H1 (cell line): ENCODE measurements around the gene RHCG. TPM values are rescaled to one million over a fixed set of nuclear protein-coding genes. Genes with fewer than 3 reads are reported as not detected.

Source experiments
- CTCF ChIA-PET: fragments of 300-600 bp; sonication (Branson Sonifier 250); formaldehyde crosslinking; loops from one replicate; lab custom pipeline; 2021; ENCODE audit not compliant: partially characterized antibody; lab: Charles Lee
- POLR2A ChIA-PET: fragments of 300-600 bp; sonication (Branson Sonifier 250); formaldehyde crosslinking; loops from one replicate; lab custom pipeline; 2021; ENCODE audit warnings: inconsistent platforms; ENCODE audit not compliant: partially characterized antibody; lab: Charles Lee
- DNase-seq, 2 experiments: peaks; one replicate each; pipeline versions ENCODE4 v3.0.0 to v3.0.0-alpha.2; 2010 to 2022; ENCODE audit warnings: low spot score in 2 of 2, low read depth in 1 of 2, mixed read lengths in 1 of 2
- FAIRE-seq: peaks from 2 replicates; lab custom pipeline; 2011; peaks lifted over from hg19 to GRCh38; lab: Jason Lieb, UNC
- H2AFZ ChIP-seq: 2 replicates; pipeline ENCODE4 v1.8.1; 2012; ENCODE audit warnings: low read length, inconsistent platforms
- H2AK5ac ChIP-seq: 2 replicates; pipeline ENCODE4 v1.6.1; 2013; ENCODE audit warnings: low read depth, low read length
- H2BK120ac ChIP-seq: replicated peaks from 2 replicates; pipeline ENCODE3; 2013; ENCODE audit warnings: low read depth, low read length, inconsistent platforms
- H2BK12ac ChIP-seq: 2 replicates; pipeline ENCODE4 v1.6.1; 2013; ENCODE audit warnings: low read depth, low read length
- H2BK15ac ChIP-seq: 2 replicates; pipeline ENCODE4 v1.6.1; 2013; ENCODE audit warnings: low read length
- H2BK20ac ChIP-seq: 2 replicates; pipeline ENCODE4 v1.6.1; 2013; ENCODE audit warnings: low read length
- H2BK5ac ChIP-seq: 2 replicates; pipeline ENCODE4 v1.6.1; 2013; ENCODE audit warnings: low read depth, low read length
- H3K14ac ChIP-seq: 2 replicates; pipeline ENCODE4 v1.6.1; 2013; ENCODE audit warnings: inconsistent platforms; ENCODE audit not compliant: insufficient read length
- H3K18ac ChIP-seq: 2 replicates; pipeline ENCODE4 v1.6.1; 2013; ENCODE audit warnings: low read length; ENCODE audit errors: extremely low read depth
- H3K23ac ChIP-seq: 2 replicates; pipeline ENCODE4 v1.6.1; 2013; ENCODE audit warnings: inconsistent platforms; ENCODE audit not compliant: insufficient read length
- H3K23me2 ChIP-seq: 2 replicates; pipeline ENCODE4 v1.6.1; 2013; ENCODE audit warnings: low read depth, low read length
- H3K27ac ChIP-seq: 2 replicates; pipeline ENCODE4 v1.6.1; 2011; ENCODE audit warnings: low read depth, low read length, inconsistent platforms
- H3K27me3 ChIP-seq, 4 experiments: replicated peaks in 1 of 4; 1 replicate in 1 of 4; 2 replicates in 3 of 4; pipeline versions ENCODE4 v1.6.1 to v1.8.1; 2011 to 2013; ENCODE audit warnings: low read length in 3 of 4, mild to moderate bottlenecking in 3 of 4, inconsistent platforms in 2 of 4, mixed read lengths in 2 of 4, moderate library complexity in 1 of 4; ENCODE audit not compliant: control insufficient read depth in 3 of 4, insufficient read depth in 3 of 4; ENCODE audit errors: extremely low read depth in 1 of 4
- H3K36me3 ChIP-seq, 4 experiments: 2 replicates each; pipeline versions ENCODE4 v1.6.1 to v1.8.1; 2011 to 2013; ENCODE audit warnings: mild to moderate bottlenecking in 4 of 4, low read length in 3 of 4, moderate library complexity in 2 of 4, control low read depth in 1 of 4, inconsistent platforms in 1 of 4; ENCODE audit not compliant: insufficient read depth in 4 of 4, control insufficient read depth in 2 of 4
- H3K4ac ChIP-seq: replicated peaks from 2 replicates; pipeline ENCODE3; 2013; ENCODE audit warnings: low read length, low read depth, mixed read lengths, inconsistent platforms; ENCODE audit not compliant: insufficient read length
- H3K4me1 ChIP-seq, 4 experiments: replicated peaks in 1 of 4; 1 replicate in 1 of 4; 2 replicates in 3 of 4; pipeline versions ENCODE4 v1.6.1 to v1.8.1; 2011 to 2013; ENCODE audit warnings: low read length in 3 of 4, inconsistent platforms in 2 of 4, mixed read lengths in 1 of 4; ENCODE audit not compliant: insufficient read depth in 4 of 4, control insufficient read depth in 3 of 4
- H3K4me2 ChIP-seq, 2 experiments: 2 replicates each; pipeline versions ENCODE4 v1.6.1 to v1.8.1; 2011 to 2013; ENCODE audit warnings: low read depth in 2 of 2, low read length in 2 of 2, control low read depth in 1 of 2, inconsistent platforms in 1 of 2, mild to moderate bottlenecking in 1 of 2; ENCODE audit not compliant: insufficient read depth in 1 of 2
- H3K4me3 ChIP-seq, 4 experiments: fragments of 200-600, 300-600 bp in 1 of 4; sonication (generic), shearing (Covaris generic), sonication (Bioruptor Twin) in 1 of 4; 2 replicates each; pipeline versions ENCODE4 v1.5.1 to v1.8.1; 2011 to 2016; ENCODE audit warnings: low read length in 4 of 4, low read depth in 3 of 4, control low read depth in 2 of 4, inconsistent platforms in 2 of 4, mild to moderate bottlenecking in 2 of 4, mixed read lengths in 1 of 4, moderate library complexity in 1 of 4; ENCODE audit not compliant: insufficient read depth in 2 of 4; ENCODE audit errors: extremely low read depth in 1 of 4
- H3K56ac ChIP-seq: replicated peaks from 2 replicates; pipeline ENCODE3; 2013; ENCODE audit warnings: low read depth, mild to moderate bottlenecking, mixed read lengths, low read length, inconsistent platforms; ENCODE audit not compliant: insufficient read length
- H3K79me1 ChIP-seq: 2 replicates; pipeline ENCODE4 v1.6.1; 2013; ENCODE audit warnings: low read depth, low read length, control low read depth
- H3K79me2 ChIP-seq, 2 experiments: 2 replicates each; pipeline versions ENCODE4 v1.6.1 to v1.8.1; 2012 to 2013; ENCODE audit warnings: low read length in 2 of 2, mild to moderate bottlenecking in 2 of 2, inconsistent platforms in 1 of 2; ENCODE audit not compliant: insufficient read depth in 2 of 2, control insufficient read depth in 1 of 2
- H3K9ac ChIP-seq, 4 experiments: replicated peaks in 1 of 4; 1 replicate in 1 of 4; 2 replicates in 3 of 4; pipeline versions ENCODE4 v1.6.1 to v1.8.1; 2011 to 2013; ENCODE audit warnings: low read depth in 3 of 4, low read length in 3 of 4, control low read depth in 2 of 4, mild to moderate bottlenecking in 2 of 4, moderate library complexity in 2 of 4, inconsistent platforms in 1 of 4; ENCODE audit errors: extremely low read depth in 1 of 4
- H3K9me3 ChIP-seq, 2 experiments: 2 replicates each; pipeline versions ENCODE4 v1.6.1 to v1.8.1; 2012 to 2013; ENCODE audit warnings: mild to moderate bottlenecking in 2 of 2, moderate library complexity in 2 of 2, control low read depth in 1 of 2, inconsistent platforms in 1 of 2, low read depth in 1 of 2, low read length in 1 of 2, mixed read lengths in 1 of 2; ENCODE audit not compliant: insufficient read depth in 2 of 2
- H4K20me1 ChIP-seq, 2 experiments: replicated peaks in 1 of 2; 2 replicates each; pipeline versions ENCODE3 to v1.8.1; 2011 to 2013; ENCODE audit warnings: inconsistent platforms in 2 of 2, low read length in 2 of 2, mild to moderate bottlenecking in 1 of 2; ENCODE audit not compliant: insufficient read depth in 2 of 2, control insufficient read depth in 1 of 2
- H4K5ac ChIP-seq: 2 replicates; pipeline ENCODE4 v1.6.1; 2013; ENCODE audit warnings: low read length, low read depth, mixed read lengths, inconsistent platforms; ENCODE audit not compliant: insufficient read length
- H4K8ac ChIP-seq: 2 replicates; pipeline ENCODE4 v1.8.0; 2013; ENCODE audit warnings: mild to moderate bottlenecking, moderate library complexity, low read length, inconsistent platforms; ENCODE audit not compliant: insufficient read depth; ENCODE audit errors: extremely low read depth
- H4K91ac ChIP-seq: replicated peaks from 2 replicates; pipeline ENCODE3; 2013; ENCODE audit warnings: low read length, mixed read lengths, inconsistent platforms; ENCODE audit not compliant: insufficient read length
- ATF3 ChIP-seq: IDR thresholded peaks from 2 replicates; pipeline ENCODE4 v1.6.1; 2011; ENCODE audit warnings: low read depth, mild to moderate bottlenecking, low read length; ENCODE audit not compliant: insufficient read depth
- HDAC2 ChIP-seq, 2 experiments: fragments of 300-600 bp in 1 of 2; sonication (generic) in 1 of 2; IDR thresholded peaks; 2 replicates each; pipeline ENCODE4 v1.6.1; 2011 to 2012; ENCODE audit warnings: low read depth in 2 of 2, low read length in 2 of 2, mild to moderate bottlenecking in 2 of 2, moderate library complexity in 2 of 2, borderline replicate concordance in 1 of 2, inconsistent platforms in 1 of 2
- JUN ChIP-seq: IDR thresholded peaks from 2 replicates; pipeline ENCODE4 v1.6.1; 2011; ENCODE audit warnings: low read depth, mild to moderate bottlenecking, improper control_type of control experiment, low read length
- RBBP5 ChIP-seq: IDR thresholded peaks from 2 replicates; pipeline ENCODE4 v1.7.1; 2012; ENCODE audit warnings: low read depth, mild to moderate bottlenecking, inconsistent platforms, low read length, moderate library complexity, borderline replicate concordance
- SP1 ChIP-seq: IDR thresholded peaks from 2 replicates; pipeline ENCODE4 v1.6.1; 2011; ENCODE audit warnings: low read depth, low read length
- SP2 ChIP-seq: IDR thresholded peaks from 2 replicates; pipeline ENCODE4 v1.6.1; 2012; ENCODE audit warnings: mild to moderate bottlenecking, low read length, inconsistent platforms
- SRF ChIP-seq: IDR thresholded peaks from 2 replicates; pipeline ENCODE4 v1.6.1; 2011; ENCODE audit warnings: mild to moderate bottlenecking, low read depth, low read length, moderate library complexity
- TBP ChIP-seq: IDR thresholded peaks from 2 replicates; pipeline ENCODE4 v1.6.1; 2011; ENCODE audit warnings: low read depth, low read length, improper control_type of control experiment
- WGBS, 2 experiments: shearing (Covaris generic) in 1 of 2; methylation state at CpG; one replicate each; pipeline versions ENCODE4 v1.1.6 to v1.1.7; 2013 to 2015; ENCODE audit warnings: low lambda C conversion rate in 2 of 2, mixed read lengths in 2 of 2, inconsistent platforms in 1 of 2, low coverage in 1 of 2, missing lambda C conversion rate in 1 of 2; ENCODE audit not compliant: insufficient replicate concordance in 2 of 2, insufficient coverage in 1 of 2, insufficient read length in 1 of 2; ENCODE audit errors: extremely low coverage in 1 of 2, missing lambda C conversion rate in 1 of 2; 5-methylcytosine and 5-hydroxymethylcytosine counted together
- polyA plus RNA-seq, 7 experiments: library from polyadenylated mRNA; depleted of rRNA in 3 of 7; stranded (reverse) in 5 of 7; unstranded in 2 of 7; fragments of >200 nt in 5 of 7; fragments of 200-250 nt in 2 of 7; gene quantifications; 1 replicate in 5 of 7; 2 replicates in 1 of 7; 4 replicates in 1 of 7; pipeline versions ENCODE4 v1.2.1 to v1.2.3, GENCODE V29; 2011 to 2013; ENCODE audit warnings: missing spikeins in 2 of 7, mixed read lengths in 2 of 7
- total RNA-seq: library from RNA; stranded (reverse); fragmentation: NEBNext Ultra II Directional; extraction: Animal tissue kit (Norgen Biotek cat#: 25700); gene quantifications from 2 replicates; pipeline ENCODE4 v1.2.1, GENCODE V29; 2021
- TF ChIP-seq, protein P1 (sequence below), 3 experiments: IDR thresholded peaks; 1 replicate in 2 of 3; 2 replicates in 1 of 3; pipeline versions ENCODE4 v1.5.1 to v1.6.1; 2011; ENCODE audit warnings: low read length in 3 of 3, mild to moderate bottlenecking in 3 of 3, inconsistent platforms in 2 of 3, low read depth in 1 of 3, moderate library complexity in 1 of 3; ENCODE audit not compliant: insufficient read depth in 1 of 3; ENCODE audit errors: control extremely low read depth in 1 of 3
- TF ChIP-seq, protein P2 (sequence below): IDR thresholded peaks from 2 replicates; pipeline ENCODE4 v1.6.1; 2012; ENCODE audit warnings: inconsistent platforms

RHCG gene
- total and polyA plus RNA-seq, 2 of the 8 experiments (the other 6 are each of a cell fraction or from before 2014, with no cell fraction given), result 0.68 TPM; not detected in 1

DNA sequence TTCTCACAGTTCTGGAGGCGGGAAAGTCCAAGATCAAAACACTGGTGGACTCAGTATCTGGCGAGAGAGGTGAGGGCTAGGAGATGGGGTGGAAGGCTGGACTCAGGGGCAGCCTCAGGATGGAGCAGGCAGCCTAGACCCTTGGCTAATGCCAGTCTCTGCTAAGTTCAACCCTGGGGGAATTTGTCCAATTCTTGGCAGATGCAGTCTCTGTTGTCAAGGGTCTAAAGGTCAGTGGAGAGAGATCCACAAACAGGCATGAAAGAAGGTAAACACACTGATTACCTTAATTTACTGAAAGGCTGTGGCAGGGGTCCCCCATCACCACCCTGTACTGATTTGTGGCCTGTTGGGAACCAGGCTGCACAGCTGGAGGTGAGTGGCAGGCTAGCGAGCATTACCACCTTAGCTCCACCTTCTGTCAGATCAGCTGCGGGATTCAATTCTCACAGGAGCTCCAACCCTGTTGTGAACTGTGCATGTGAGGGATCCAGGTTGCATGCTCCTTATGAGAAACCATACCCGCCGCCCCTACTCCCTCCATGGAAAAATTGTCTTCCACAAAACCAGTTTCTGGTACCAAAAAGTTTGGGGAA is 32.5 kb upstream of the RHCG start:
- Histone ChIP-seq H2BK20ac (no peak overlapping the region), H2AK5ac (no peak overlapping the region), H3K23me2 (no peaks in the 10 kb centered on the region), H2BK5ac (no peak overlapping the region), H2BK12ac (no peak overlapping the region), H3K36me3 (no peaks in the 10 kb centered on the region), H3K23ac (no peak overlapping the region), H3K14ac (no peak overlapping the region), H3K79me2 (no peaks in the 10 kb centered on the region), H2BK15ac (no peak overlapping the region), H3K4me2 (no peak overlapping the region), H3K9ac (no peak overlapping the region), H2BK120ac (no peak overlapping the region), H3K79me1 (no peaks in the 10 kb centered on the region), H3K56ac (no peak overlapping the region), H4K20me1 (no peaks in the 10 kb centered on the region), H3K4ac (no peak overlapping the region), H4K91ac (no peak overlapping the region), H3K18ac (no peak overlapping the region), H2AFZ (no peak overlapping the region), H3K4me3 (no peak overlapping the region), H3K9me3 (no peaks in the 10 kb centered on the region), H3K27ac (no peak overlapping the region), H3K27me3 (no peaks in the 10 kb centered on the region), H4K8ac (no peak overlapping the region), H3K4me1 (peaks cover 0 to 6% (median 1%) of the 10 kb centered on the region in 4 experiments; a peak in 3 of 7 replicates), H4K5ac (no peak overlapping the region)
- WGBS, 2 experiments, result 78% methylated on average over 6 of the region's 6 CpGs; no CpG with 5 or more reads in 1 of the 2 experiments
- POLR2A ChIA-PET, result no interaction called here
- FAIRE-seq, result no peak
- DNase-seq, result no peak
- CTCF ChIA-PET, result interaction anchor here (0.9 kb wide), 1 partner anchor 11 kb away, joined by 3 read pairs; no protein-coding TSS in a partner anchor
- no peak for TF ChIP-seq SRF
- no peak for TF ChIP-seq TBP
- TF ChIP-seq ATF3, result no peak
- no peak for TF ChIP-seq RBBP5
- TF ChIP-seq SP1, result no peak
- TF ChIP-seq SP2, result no peak
- TF ChIP-seq, protein P1, sequence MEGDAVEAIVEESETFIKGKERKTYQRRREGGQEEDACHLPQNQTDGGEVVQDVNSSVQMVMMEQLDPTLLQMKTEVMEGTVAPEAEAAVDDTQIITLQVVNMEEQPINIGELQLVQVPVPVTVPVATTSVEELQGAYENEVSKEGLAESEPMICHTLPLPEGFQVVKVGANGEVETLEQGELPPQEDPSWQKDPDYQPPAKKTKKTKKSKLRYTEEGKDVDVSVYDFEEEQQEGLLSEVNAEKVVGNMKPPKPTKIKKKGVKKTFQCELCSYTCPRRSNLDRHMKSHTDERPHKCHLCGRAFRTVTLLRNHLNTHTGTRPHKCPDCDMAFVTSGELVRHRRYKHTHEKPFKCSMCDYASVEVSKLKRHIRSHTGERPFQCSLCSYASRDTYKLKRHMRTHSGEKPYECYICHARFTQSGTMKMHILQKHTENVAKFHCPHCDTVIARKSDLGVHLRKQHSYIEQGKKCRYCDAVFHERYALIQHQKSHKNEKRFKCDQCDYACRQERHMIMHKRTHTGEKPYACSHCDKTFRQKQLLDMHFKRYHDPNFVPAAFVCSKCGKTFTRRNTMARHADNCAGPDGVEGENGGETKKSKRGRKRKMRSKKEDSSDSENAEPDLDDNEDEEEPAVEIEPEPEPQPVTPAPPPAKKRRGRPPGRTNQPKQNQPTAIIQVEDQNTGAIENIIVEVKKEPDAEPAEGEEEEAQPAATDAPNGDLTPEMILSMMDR (IDR thresholded peaks at IDR 0.05; ENCODE audit: control extremely low read depth in 1 of 3, insufficient read depth in 1 of 3, low read depth in 1 of 3, low read length in 3 of 3), result no peak
- TF ChIP-seq, protein P2, sequence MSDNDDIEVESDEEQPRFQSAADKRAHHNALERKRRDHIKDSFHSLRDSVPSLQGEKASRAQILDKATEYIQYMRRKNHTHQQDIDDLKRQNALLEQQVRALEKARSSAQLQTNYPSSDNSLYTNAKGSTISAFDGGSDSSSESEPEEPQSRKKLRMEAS, result no peak
- no peak for TF ChIP-seq HDAC2 (IDR thresholded peaks at IDR 0.05; ENCODE audit: borderline replicate concordance in 1 of 2, low read depth in 2 of 2, low read length in 2 of 2)
- TF ChIP-seq JUN, result no peak
